PFSK-1 (cell line): ENCODE measurements around the gene ACOX2.

Experiments used
- FOXP2 ChIP-seq: optimal IDR thresholded peaks from 2 replicates; pipeline ENCODE3; 2011; ENCODE audit warnings: borderline replicate concordance, control low read depth, inconsistent platforms; ENCODE audit not compliant: insufficient read depth; ENCODE audit errors: extremely low read length, extremely low read depth
- POLR2AphosphoS5 ChIP-seq: IDR thresholded peaks from 2 replicates; pipeline ENCODE4 v1.6.1; 2012; ENCODE audit warnings: low read depth, mild to moderate bottlenecking, control low read depth, low read length, moderate library complexity
- SIN3A ChIP-seq: IDR thresholded peaks from 2 replicates; pipeline ENCODE4 v1.6.1; 2012; ENCODE audit warnings: mild to moderate bottlenecking, low read length, moderate library complexity, borderline replicate concordance; ENCODE audit not compliant: insufficient read depth
- TAF1 ChIP-seq: IDR thresholded peaks from 2 replicates; pipeline ENCODE4 v1.6.1; 2012; ENCODE audit warnings: low read length, control low read depth, borderline replicate concordance; ENCODE audit not compliant: insufficient read depth
- TF ChIP-seq, protein P1 (sequence below), 2 experiments: IDR thresholded peaks; 2 replicates each; pipeline versions ENCODE4 v1.6.1 to v1.8.0; 2011 to 2012; ENCODE audit warnings: low read depth in 2 of 2, low read length in 2 of 2, control low read depth in 1 of 2, inconsistent platforms in 1 of 2, mild to moderate bottlenecking in 1 of 2, moderate library complexity in 1 of 2; ENCODE audit not compliant: insufficient read depth in 1 of 2

The ACOX2 gene

DNA sequence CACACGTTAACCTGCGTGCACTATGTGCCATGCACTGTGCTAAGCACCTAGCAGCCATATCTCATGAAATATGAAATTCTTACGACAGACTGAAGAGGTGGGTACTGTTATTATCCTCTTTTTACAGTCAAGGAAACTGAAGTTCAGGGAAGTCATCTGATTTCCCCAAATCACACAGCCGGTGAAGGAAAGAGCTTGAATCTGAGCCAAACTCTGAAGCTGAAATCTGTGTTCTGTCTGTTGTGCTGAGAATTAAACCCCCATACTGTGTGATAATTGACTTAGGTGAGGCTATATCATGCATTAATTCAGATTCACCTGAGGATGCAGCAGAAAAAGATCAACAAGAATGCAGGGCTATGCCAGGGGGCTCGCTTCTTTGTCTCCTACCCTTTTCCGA is 39.7 kb upstream of the ACOX2 start:
- TF ChIP-seq, protein P1, sequence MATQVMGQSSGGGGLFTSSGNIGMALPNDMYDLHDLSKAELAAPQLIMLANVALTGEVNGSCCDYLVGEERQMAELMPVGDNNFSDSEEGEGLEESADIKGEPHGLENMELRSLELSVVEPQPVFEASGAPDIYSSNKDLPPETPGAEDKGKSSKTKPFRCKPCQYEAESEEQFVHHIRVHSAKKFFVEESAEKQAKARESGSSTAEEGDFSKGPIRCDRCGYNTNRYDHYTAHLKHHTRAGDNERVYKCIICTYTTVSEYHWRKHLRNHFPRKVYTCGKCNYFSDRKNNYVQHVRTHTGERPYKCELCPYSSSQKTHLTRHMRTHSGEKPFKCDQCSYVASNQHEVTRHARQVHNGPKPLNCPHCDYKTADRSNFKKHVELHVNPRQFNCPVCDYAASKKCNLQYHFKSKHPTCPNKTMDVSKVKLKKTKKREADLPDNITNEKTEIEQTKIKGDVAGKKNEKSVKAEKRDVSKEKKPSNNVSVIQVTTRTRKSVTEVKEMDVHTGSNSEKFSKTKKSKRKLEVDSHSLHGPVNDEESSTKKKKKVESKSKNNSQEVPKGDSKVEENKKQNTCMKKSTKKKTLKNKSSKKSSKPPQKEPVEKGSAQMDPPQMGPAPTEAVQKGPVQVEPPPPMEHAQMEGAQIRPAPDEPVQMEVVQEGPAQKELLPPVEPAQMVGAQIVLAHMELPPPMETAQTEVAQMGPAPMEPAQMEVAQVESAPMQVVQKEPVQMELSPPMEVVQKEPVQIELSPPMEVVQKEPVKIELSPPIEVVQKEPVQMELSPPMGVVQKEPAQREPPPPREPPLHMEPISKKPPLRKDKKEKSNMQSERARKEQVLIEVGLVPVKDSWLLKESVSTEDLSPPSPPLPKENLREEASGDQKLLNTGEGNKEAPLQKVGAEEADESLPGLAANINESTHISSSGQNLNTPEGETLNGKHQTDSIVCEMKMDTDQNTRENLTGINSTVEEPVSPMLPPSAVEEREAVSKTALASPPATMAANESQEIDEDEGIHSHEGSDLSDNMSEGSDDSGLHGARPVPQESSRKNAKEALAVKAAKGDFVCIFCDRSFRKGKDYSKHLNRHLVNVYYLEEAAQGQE (IDR thresholded peaks at IDR 0.05; ENCODE audit: insufficient read depth in 1 of 2, low read depth in 2 of 2, low read length in 2 of 2): no peak
- TF ChIP-seq FOXP2 (no peak), TAF1 (no peak), SIN3A (no peak), POLR2AphosphoS5 (no peak)

GRCh38 chr3:58575971-58576652 is 39.1 kb upstream of the ACOX2 start:
- TF ChIP-seq FOXP2 (no peak), TAF1 (no peak), POLR2AphosphoS5 (no peak)

- TF ChIP-seq, protein P1 (IDR thresholded peaks at IDR 0.05; ENCODE audit: insufficient read depth in 1 of 2, low read depth in 2 of 2, low read length in 2 of 2): no peak
- TF ChIP-seq POLR2AphosphoS5: no peak
- TF ChIP-seq SIN3A: no peak
- TF ChIP-seq TAF1: no peak
- no peak for TF ChIP-seq FOXP2
Measured at GRCh38 chr3:58574682-58575081, 37.7 kb upstream of the ACOX2 start.

DNA sequence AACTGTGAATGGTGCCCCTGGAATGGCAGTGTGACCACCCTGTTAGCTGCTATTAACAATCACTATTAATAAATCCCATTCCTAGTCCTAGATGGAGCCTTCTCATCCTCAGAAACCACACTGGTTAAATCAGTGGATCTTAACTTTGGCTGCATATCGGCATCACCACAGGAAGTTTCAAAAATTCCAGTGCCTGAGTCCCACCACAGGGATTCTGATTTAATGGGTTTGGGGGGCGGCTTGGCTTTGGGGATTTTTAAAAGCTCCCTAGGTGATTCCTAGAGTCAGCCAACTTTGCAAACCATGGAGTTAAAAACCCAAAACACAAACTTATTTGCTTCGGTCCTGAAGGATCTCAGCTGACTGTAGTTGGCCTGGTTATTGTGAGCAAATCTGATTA is 37.1 kb upstream of the ACOX2 start:
- TF ChIP-seq FOXP2 (no peak), SIN3A (no peak), TAF1 (no peak), POLR2AphosphoS5 (no peak)
- TF ChIP-seq, protein P1 (IDR thresholded peaks at IDR 0.05; ENCODE audit: insufficient read depth in 1 of 2, low read depth in 2 of 2, low read length in 2 of 2): no peak

GRCh38 chr3:58573640-58574039 is 36.6 kb upstream of the ACOX2 start:
- TF ChIP-seq, protein P1 (IDR thresholded peaks at IDR 0.05; ENCODE audit: insufficient read depth in 1 of 2, low read depth in 2 of 2, low read length in 2 of 2): no peak
- TF ChIP-seq TAF1: no peak
- TF ChIP-seq POLR2AphosphoS5: no peak
- no peak for TF ChIP-seq FOXP2
- TF ChIP-seq SIN3A: no peak
